ENCODE data around the gene TP73.

The TP73 gene

DNA sequence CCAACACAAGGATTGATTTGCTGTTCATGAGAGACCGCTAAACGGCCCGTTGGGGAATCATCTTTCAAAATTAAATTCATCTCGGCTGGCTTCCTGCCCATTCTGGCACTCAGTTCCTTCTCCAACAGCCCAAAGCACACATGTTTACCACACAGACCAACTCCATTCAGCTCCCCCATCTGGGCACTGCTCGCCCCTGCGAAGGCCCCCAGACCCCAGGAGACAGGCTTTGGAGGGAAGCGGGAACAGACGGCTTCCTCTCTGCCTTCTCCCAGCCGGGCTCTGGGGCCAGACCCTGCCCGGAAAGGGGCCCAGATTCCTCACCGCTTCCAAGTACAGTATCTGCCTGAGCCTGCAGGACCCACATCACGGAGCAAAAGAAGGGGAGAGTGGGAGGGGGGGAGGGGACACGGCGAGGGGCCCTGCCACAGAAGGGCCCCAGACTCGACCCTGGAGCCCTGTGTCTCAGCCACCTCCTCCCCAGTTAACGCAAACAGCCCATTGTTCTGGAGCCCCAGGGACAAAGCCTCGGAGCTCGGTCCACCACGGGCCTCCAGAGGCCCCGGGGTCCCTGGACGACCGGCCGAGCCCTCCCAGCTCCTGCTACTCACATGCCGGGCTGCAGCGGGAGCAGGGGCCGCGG is 41.7 kb upstream of the TP73 start:
- no peaks in the 10 kb centered on the region for H3K9me3 ChIP-seq
- H3K4me1 ChIP-seq = peaks cover 0 to 23% (median 17%) of the 10 kb centered on the region in 4 donors
- intact Hi-C loops (cut with DNase I; ENCODE audit: low total_unique reads) = no loop called here
- H3K36me3 ChIP-seq = no peaks in the 10 kb centered on the region
- H3K4me3 ChIP-seq = peak overlapping the region; percentile 19 to 42
- TF ChIP-seq, protein P1, sequence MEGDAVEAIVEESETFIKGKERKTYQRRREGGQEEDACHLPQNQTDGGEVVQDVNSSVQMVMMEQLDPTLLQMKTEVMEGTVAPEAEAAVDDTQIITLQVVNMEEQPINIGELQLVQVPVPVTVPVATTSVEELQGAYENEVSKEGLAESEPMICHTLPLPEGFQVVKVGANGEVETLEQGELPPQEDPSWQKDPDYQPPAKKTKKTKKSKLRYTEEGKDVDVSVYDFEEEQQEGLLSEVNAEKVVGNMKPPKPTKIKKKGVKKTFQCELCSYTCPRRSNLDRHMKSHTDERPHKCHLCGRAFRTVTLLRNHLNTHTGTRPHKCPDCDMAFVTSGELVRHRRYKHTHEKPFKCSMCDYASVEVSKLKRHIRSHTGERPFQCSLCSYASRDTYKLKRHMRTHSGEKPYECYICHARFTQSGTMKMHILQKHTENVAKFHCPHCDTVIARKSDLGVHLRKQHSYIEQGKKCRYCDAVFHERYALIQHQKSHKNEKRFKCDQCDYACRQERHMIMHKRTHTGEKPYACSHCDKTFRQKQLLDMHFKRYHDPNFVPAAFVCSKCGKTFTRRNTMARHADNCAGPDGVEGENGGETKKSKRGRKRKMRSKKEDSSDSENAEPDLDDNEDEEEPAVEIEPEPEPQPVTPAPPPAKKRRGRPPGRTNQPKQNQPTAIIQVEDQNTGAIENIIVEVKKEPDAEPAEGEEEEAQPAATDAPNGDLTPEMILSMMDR (IDR thresholded peaks at IDR 0.05) = no peak
- H3K27me3 ChIP-seq = peaks cover 0 to 76% of the 10 kb centered on the region in 2 donors
- no peak overlapping the region for H3K27ac ChIP-seq
- DNase-seq = no peak

DNA sequence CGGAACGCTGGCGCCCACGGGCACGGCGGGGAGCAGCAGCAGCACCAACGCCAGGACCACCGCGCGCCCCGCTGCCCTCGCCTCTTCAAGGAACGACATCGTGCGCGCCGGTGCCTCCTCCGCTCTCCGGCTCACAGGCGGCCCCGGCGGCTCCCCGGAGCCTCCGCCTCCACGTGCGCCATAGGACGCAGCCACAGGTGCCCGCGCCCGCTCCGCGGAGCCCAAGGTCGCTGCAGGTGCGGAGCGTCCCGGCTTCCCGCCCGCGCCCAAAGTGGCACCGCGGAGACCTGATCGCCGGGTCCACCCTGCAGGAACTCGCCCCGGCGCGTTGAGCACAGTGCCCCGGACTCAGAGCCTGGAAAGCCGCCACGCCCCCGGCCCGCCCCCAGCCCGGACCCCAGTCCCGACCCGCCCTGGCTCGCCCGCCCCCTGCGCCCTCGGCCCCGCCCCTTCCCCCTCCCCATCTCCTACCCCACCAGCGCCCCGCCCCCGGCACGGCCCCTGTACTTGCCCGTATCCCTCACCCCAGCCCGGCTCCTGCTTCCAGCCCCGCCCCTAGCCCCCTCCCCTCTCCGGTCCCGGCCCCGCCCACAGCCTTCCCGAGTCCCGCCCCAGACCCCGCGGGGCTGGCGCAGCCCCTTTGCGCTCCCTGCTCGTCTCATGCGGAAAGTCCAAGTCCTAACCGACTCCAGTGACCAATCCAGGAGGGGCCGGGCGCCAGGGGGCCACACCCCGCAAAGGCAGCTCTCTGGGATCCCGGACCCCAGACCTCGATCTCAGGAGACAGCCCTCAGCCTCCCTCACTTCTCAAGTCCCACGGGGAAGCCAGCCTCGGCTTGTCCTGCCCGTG is 40.9 kb upstream of the TP73 start, which contains the start of gene MEGF6:
Gene MEGF6 (minus strand): TSS at position 339 of the 850 bp plus-strand sequence. CDS start 240 bp downstream, at position 99.
- no peak for DNase-seq
- Histone ChIP-seq H3K27ac (no peak within 1 kb of the TSS), H3K36me3 (no peaks in the 10 kb centered on the region), H3K9me3 (no peaks in the 10 kb centered on the region), H3K4me1 (peaks cover 0 to 23% (median 17%) of the 10 kb centered on the region in 4 donors), H3K4me3 (peak within 1 kb of the TSS; percentile 19 to 42), H3K27me3 (peaks cover 0 to 77% of the 10 kb centered on the region in 2 donors)
- TF ChIP-seq, protein P1 (IDR thresholded peaks at IDR 0.05) = no peak
- intact Hi-C loops (cut with DNase I; ENCODE audit: low total_unique reads) = no loop called here

DNA sequence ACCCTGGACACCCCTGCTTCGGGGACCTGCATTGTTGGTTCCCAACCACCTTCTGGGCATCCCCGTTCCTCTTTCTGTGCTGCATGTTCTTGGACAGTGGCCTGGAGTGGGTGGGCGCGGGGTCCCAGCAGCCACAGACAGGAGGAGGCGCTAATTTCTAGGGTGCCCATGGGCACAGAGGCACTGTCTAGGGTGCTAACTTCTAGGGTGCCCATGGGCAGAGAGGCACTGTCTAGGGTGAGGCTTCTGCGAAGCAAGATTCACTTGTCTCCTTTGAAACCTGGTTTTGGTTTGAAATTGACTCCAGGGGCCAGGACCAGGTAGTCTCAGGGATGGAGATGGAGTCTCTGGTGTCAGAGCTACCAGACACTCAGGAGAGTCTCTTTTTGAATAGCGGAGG is 40.2 kb upstream of the TP73 start:
- peaks cover 0 to 23% (median 17%) of the 10 kb centered on the region in 4 donors for H3K4me1 ChIP-seq
- H3K27me3 ChIP-seq = peaks cover 0 to 72% of the 10 kb centered on the region in 2 donors
- H3K4me3 ChIP-seq = no peak overlapping the region
- H3K9me3 ChIP-seq = no peaks in the 10 kb centered on the region
- DNase-seq = no peak
- TF ChIP-seq, protein P1 (IDR thresholded peaks at IDR 0.05) = no peak
- no peak overlapping the region for H3K27ac ChIP-seq
- intact Hi-C loops (cut with DNase I; ENCODE audit: low total_unique reads) = no loop called here
- H3K36me3 ChIP-seq = no peaks in the 10 kb centered on the region

DNA sequence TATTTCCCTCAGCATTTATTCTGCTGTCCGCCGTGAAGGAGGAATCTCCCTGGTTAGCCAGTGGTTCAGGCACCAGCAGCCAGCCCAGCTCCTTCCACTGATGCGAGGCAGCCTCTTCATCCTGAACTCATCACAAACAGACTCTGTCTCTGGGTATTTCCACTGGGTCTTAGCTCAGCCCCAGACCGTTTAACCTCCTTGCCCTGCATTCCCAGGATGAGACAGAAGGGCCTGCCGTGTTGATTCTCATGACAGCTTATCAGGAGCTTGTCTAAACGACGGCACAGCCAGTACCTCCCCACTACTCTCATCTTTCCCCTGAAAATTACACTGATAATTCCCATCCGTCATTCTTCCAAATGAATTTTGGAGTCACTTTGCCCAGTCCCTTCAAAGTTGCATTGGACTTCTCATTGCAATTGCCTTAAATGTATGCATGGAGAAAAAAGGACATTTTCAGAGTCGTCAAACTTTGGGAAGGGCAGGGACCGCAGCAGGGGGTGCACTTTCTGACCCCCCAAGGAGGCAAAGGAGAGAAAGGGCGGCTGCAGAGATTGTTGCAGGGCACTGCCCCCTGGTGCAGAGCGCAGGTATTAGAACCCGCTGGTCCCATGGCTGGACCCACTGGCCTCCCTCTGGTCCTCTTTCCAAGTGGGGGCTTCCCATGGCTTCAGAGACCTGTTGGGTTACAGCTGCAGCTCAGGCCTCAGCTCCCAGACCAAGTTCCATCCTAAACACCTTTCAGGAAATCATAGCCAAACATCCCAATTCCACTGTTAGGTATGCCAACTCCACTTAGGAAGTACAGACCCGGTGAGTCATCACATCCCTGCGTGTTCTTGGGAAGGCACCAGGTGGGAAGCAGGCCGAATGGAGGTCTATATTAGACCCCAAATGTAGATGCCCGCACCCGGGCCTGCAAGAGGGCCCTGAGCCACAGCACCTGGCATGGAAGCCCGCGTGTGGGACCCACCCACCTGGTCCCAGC is 37.3 kb upstream of the TP73 start:
- H3K27me3 ChIP-seq = peaks cover 0 to 54% of the 10 kb centered on the region in 2 donors
- intact Hi-C loops (cut with DNase I; ENCODE audit: low total_unique reads) = loop anchor here (5.0 kb wide), 2 partner anchors 53 to 163 kb away; partner anchors contain the start of gene ARHGEF16

More for the DNA sequence above, 37.3 kb upstream of the TP73 start:
- H3K4me3 ChIP-seq = no peak overlapping the region
- H3K4me1 ChIP-seq = peaks cover 0 to 27% (median 16%) of the 10 kb centered on the region in 4 donors
- no peaks in the 10 kb centered on the region for H3K36me3 ChIP-seq
- TF ChIP-seq, protein P1 (IDR thresholded peaks at IDR 0.05) = peak; percentile 47 to 49
- H3K27ac ChIP-seq = no peak overlapping the region
- DNase-seq = no peak
- H3K9me3 ChIP-seq = no peaks in the 10 kb centered on the region
